ENCODE data around the gene ITPR1. TPM values are rescaled to one million over a fixed set of nuclear protein-coding genes. Genes with fewer than 3 reads are reported as not detected.
"Not testable (repeated sequence)": the region's sequence is repeated elsewhere in the genome, so short reads cannot be mapped to it uniquely, and the experiment has no call there.

The ITPR1 gene
- total RNA-seq: 10 to 100 TPM; 59.0 to 92.3 (median 88.9) TPM

- H3K4me1 Mint-ChIP-seq (ENCODE audit: low read depth): peaks cover 49% of the 10 kb centered on the region
- DNase-seq (peak; percentile 98), ATAC-seq (peak; percentile 93 to 94)
- H3K36me3 Mint-ChIP-seq (ENCODE audit: insufficient read depth): peaks cover 24% of the 10 kb centered on the region
- peaks cover 5% of the 10 kb centered on the region for H3K27me3 Mint-ChIP-seq (ENCODE audit: low read depth)
- H3K9me3 Mint-ChIP-seq: no peaks in the 10 kb centered on the region
- H3K4me3 Mint-ChIP-seq: peak within 1 kb of the TSS; percentile 98
These were observed at the start of gene ITPR1 for GRCh38 chr3:4493014-4493940. Gene ITPR1, plus strand, starts transcription at chr3:4493348. Its CDS starts 23,144 bp downstream, at chr3:4516492.

GRCh38 chr3:4447295-4447999 is 45.7 kb upstream of the ITPR1 start:
- ATAC-seq: no peak
- no peaks in the 10 kb centered on the region for H3K4me1 Mint-ChIP-seq (ENCODE audit: low read depth)
- no peaks in the 10 kb centered on the region for H3K9me3 Mint-ChIP-seq
- no peaks in the 10 kb centered on the region for H3K27me3 Mint-ChIP-seq (ENCODE audit: low read depth)
- no peak overlapping the region for H3K4me3 Mint-ChIP-seq
- H3K36me3 Mint-ChIP-seq (ENCODE audit: insufficient read depth): peaks cover 46% of the 10 kb centered on the region
- no peak for DNase-seq

- H3K4me1 Mint-ChIP-seq (ENCODE audit: low read depth): no peaks in the 10 kb centered on the region
- no peaks in the 10 kb centered on the region for H3K27me3 Mint-ChIP-seq (ENCODE audit: low read depth)
- H3K36me3 Mint-ChIP-seq (ENCODE audit: insufficient read depth): peaks cover 49% of the 10 kb centered on the region
- no peak for ATAC-seq
- no peak overlapping the region for H3K4me3 Mint-ChIP-seq
- no peak for DNase-seq
- H3K9me3 Mint-ChIP-seq: no peaks in the 10 kb centered on the region
These were observed 45.0 kb upstream of the ITPR1 start for GRCh38 chr3:4448187-4448586.

GRCh38 chr3:4449043-4449805 is 43.9 kb upstream of the ITPR1 start:
- no peaks in the 10 kb centered on the region for H3K4me1 Mint-ChIP-seq (ENCODE audit: low read depth)
- DNase-seq: no peak
- no peaks in the 10 kb centered on the region for H3K27me3 Mint-ChIP-seq (ENCODE audit: low read depth)

GRCh38 chr3:4454142-4454541 is 39.0 kb upstream of the ITPR1 start:
- no peaks in the 10 kb centered on the region for H3K4me1 Mint-ChIP-seq (ENCODE audit: low read depth)
- DNase-seq (no peak), ATAC-seq (no peak)
- H3K27me3 Mint-ChIP-seq (ENCODE audit: low read depth): no peaks in the 10 kb centered on the region
- no peak overlapping the region for H3K4me3 Mint-ChIP-seq
- H3K36me3 Mint-ChIP-seq (ENCODE audit: insufficient read depth): peaks cover 26% of the 10 kb centered on the region
- no peaks in the 10 kb centered on the region for H3K9me3 Mint-ChIP-seq

More at GRCh38 chr3:4449043-4449805, 43.9 kb upstream of the ITPR1 start:
- Mint-ChIP-seq H3K4me3 (no peak overlapping the region), H3K9me3 (no peaks in the 10 kb centered on the region), H3K36me3 (ENCODE audit: insufficient read depth) (peaks cover 47% of the 10 kb centered on the region)
- ATAC-seq: no peak

- not testable (repeated sequence) for DNase-seq; H3K9me3 Mint-ChIP-seq; H3K36me3 Mint-ChIP-seq (ENCODE audit: insufficient read depth); H3K4me1 Mint-ChIP-seq (ENCODE audit: low read depth); ATAC-seq; H3K4me3 Mint-ChIP-seq; H3K27me3 Mint-ChIP-seq (ENCODE audit: low read depth)
These were observed 36.4 kb upstream of the ITPR1 start for GRCh38 chr3:4456780-4457179.

GRCh38 chr3:4458961-4459360 is 34.2 kb upstream of the ITPR1 start:
- peaks cover 2% of the 10 kb centered on the region for H3K4me1 Mint-ChIP-seq (ENCODE audit: low read depth)
- H3K36me3 Mint-ChIP-seq (ENCODE audit: insufficient read depth): peaks cover 4% of the 10 kb centered on the region
- H3K4me3 Mint-ChIP-seq: no peak overlapping the region
- H3K9me3 Mint-ChIP-seq: no peaks in the 10 kb centered on the region
- no peak for DNase-seq
- H3K27me3 Mint-ChIP-seq (ENCODE audit: low read depth): no peaks in the 10 kb centered on the region
- no peak for ATAC-seq

GRCh38 chr3:4460334-4460733 is 32.8 kb upstream of the ITPR1 start:
- no peak for ATAC-seq
- H3K4me1 Mint-ChIP-seq (ENCODE audit: low read depth): peaks cover 2% of the 10 kb centered on the region
- H3K4me3 Mint-ChIP-seq: no peak overlapping the region
- no peaks in the 10 kb centered on the region for H3K9me3 Mint-ChIP-seq
- no peak for DNase-seq
- H3K27me3 Mint-ChIP-seq (ENCODE audit: low read depth): no peaks in the 10 kb centered on the region
- peaks cover 4% of the 10 kb centered on the region for H3K36me3 Mint-ChIP-seq (ENCODE audit: insufficient read depth)

- peaks cover 4% of the 10 kb centered on the region for H3K36me3 Mint-ChIP-seq (ENCODE audit: insufficient read depth)
- H3K27me3 Mint-ChIP-seq (ENCODE audit: low read depth): no peaks in the 10 kb centered on the region
- ATAC-seq: no peak
- no peaks in the 10 kb centered on the region for H3K9me3 Mint-ChIP-seq
- no peak overlapping the region for H3K4me3 Mint-ChIP-seq
- DNase-seq: no peak
- H3K4me1 Mint-ChIP-seq (ENCODE audit: low read depth): peaks cover 9% of the 10 kb centered on the region
These were observed 31.6 kb upstream of the ITPR1 start for GRCh38 chr3:4461468-4462090.

GRCh38 chr3:4462369-4463040 is 30.6 kb upstream of the ITPR1 start:
- H3K36me3 Mint-ChIP-seq (ENCODE audit: insufficient read depth): peaks cover 4% of the 10 kb centered on the region
- ATAC-seq (no peak), DNase-seq (no peak)
- H3K4me1 Mint-ChIP-seq (ENCODE audit: low read depth): peaks cover 15% of the 10 kb centered on the region
- H3K4me3 Mint-ChIP-seq: no peak overlapping the region
- H3K27me3 Mint-ChIP-seq (ENCODE audit: low read depth): no peaks in the 10 kb centered on the region
- H3K9me3 Mint-ChIP-seq: no peaks in the 10 kb centered on the region

GRCh38 chr3:4464576-4464975 is 28.6 kb upstream of the ITPR1 start:
- Mint-ChIP-seq H3K36me3 (ENCODE audit: insufficient read depth) (no peaks in the 10 kb centered on the region), H3K4me1 (ENCODE audit: low read depth) (peaks cover 15% of the 10 kb centered on the region), H3K27me3 (ENCODE audit: low read depth) (no peaks in the 10 kb centered on the region), H3K9me3 (no peaks in the 10 kb centered on the region), H3K4me3 (peak overlapping the region; percentile 95)
- ATAC-seq (no peak), DNase-seq (no peak)

GRCh38 chr3:4466741-4467521 is 26.2 kb upstream of the ITPR1 start, which contains the start of gene SUMF1:
Gene SUMF1, minus strand, starts transcription at chr3:4467269. Its CDS starts 24 bp downstream, at chr3:4467245.
- Mint-ChIP-seq H3K9me3 (no peaks in the 10 kb centered on the region), H3K27me3 (ENCODE audit: low read depth) (no peaks in the 10 kb centered on the region), H3K4me1 (ENCODE audit: low read depth) (peaks cover 13% of the 10 kb centered on the region), H3K36me3 (ENCODE audit: insufficient read depth) (no peaks in the 10 kb centered on the region), H3K4me3 (peak within 1 kb of the TSS; percentile 95)
- ATAC-seq: peak; percentile 98 to 99
- peak; percentile 64 for DNase-seq

- Mint-ChIP-seq H3K4me3 (peak overlapping the region; percentile 95), H3K27me3 (ENCODE audit: low read depth) (no peaks in the 10 kb centered on the region), H3K9me3 (no peaks in the 10 kb centered on the region), H3K4me1 (ENCODE audit: low read depth) (peaks cover 13% of the 10 kb centered on the region), H3K36me3 (ENCODE audit: insufficient read depth) (no peaks in the 10 kb centered on the region)
- ATAC-seq (no peak), DNase-seq (no peak)
These were observed 25.7 kb upstream of the ITPR1 start for GRCh38 chr3:4467522-4467867.

Measured in activated T-cell treated with anti-CD3 and anti-CD28 coated beads, Interleukin-2, amount 50 U/mL, for 4 hours (primary cell).